ENCODE measurements around the gene TP53RK.

- TF ChIP-seq CTCF (IDR thresholded peaks at IDR 0.05; ENCODE audit: poor library complexity, severe bottlenecking) = no peak
- no peak for TF ChIP-seq POLR2AphosphoS5 (IDR thresholded peaks at IDR 0.05)
- no peak for TF ChIP-seq RAD21 (conservative IDR thresholded peaks at IDR 0.05)
- no peak for TF ChIP-seq EZH2 (IDR thresholded peaks at IDR 0.05; ENCODE audit: borderline replicate concordance, insufficient read depth, low read length, poor library complexity, severe bottlenecking)
Measured at GRCh38 chr20:46642265-46642968, 46.8 kb downstream of the TP53RK start.
